HG03575 (cell line): ENCODE results near the gene SAMD13.

Experiments used
- ATAC-seq: cut with Tn5 transposase; IDR thresholded peaks from one replicate; pipeline ENCODE4 v1.9.1; 2021; ENCODE audit not compliant: unreplicated experiment, insufficient number of reproducible peaks, low FRiP score; ENCODE audit errors: extremely low read depth

The SAMD13 gene

DNA sequence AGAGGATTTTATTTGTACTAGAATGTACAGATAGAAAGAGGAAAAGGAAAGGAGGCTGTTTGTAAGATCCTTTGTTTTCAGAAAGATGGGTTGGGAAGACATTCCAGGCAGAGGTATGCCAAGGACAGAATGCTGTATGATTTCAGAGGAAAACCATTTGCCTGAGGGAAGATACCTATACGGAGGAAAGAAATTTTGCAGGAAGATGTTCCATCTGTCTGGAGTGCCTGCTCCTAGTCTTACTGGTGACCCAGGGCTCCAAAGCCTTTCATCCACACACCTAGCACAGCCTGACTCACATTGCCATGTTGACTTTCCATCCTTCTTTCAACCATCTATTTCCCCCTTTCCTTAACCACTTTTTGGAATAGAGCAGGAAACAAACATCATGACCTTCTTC lies 18.2 kb downstream of the SAMD13 start:
- ATAC-seq, result no peak

DNA sequence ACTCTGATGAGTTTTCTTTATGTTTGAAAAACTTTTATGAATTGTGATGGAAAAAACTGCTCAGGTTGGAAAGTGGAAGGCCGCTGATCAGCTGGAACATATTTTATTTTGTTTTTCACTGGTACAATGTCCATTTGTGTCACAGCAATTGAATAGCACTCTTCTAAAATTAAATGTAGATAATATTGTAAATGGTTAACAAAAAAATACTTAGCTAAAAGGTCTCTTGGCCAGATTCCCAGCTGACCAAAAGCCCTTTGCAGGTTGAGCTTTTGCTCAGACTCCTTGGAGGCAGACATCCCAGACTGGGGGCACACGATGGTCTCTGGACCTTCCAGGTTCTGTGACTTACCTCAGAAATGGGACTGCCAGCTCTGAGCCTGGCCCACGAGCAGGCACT lies 26.3 kb downstream of the SAMD13 start:
- no peak for ATAC-seq

DNA sequence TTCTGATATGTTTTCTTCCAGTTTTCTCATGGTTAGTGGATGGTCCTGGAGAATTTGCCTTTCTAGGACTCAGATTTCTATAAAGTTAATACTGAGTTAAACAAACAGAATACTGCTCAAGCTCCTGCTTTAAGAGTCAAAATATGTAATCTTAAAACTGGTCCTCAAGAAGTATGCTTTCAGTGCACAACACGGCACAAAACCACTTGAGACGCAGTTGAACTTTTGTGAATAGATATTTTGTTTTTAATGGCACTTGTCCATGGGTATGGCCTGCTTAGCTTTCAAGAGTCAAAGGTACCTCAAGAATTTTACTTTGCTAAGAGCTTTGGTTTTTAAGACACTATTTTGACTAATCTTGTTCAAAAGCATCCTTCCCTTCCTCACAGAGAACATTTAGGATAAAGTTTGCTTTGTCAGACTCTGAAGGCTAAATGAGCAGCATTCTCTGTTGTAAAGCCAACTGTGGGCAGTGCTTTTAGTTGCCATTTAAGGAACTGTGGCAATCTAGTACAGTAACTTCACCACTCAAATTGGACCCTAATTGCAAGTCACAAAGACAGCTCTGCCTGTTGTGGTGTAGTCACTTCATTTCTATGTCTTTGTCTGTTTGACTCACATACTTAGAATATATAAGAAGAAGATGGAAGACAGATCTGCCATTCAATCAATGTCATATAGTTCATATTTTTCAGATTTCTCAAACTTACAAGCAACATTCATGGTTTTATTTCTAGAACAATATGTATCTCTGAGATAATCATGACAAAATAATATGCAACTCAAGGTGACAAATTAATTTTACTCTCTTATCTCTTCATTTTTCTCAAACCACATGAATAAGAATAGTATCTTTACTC lies 28.8 kb downstream of the SAMD13 start:
- ATAC-seq, result no peak

DNA sequence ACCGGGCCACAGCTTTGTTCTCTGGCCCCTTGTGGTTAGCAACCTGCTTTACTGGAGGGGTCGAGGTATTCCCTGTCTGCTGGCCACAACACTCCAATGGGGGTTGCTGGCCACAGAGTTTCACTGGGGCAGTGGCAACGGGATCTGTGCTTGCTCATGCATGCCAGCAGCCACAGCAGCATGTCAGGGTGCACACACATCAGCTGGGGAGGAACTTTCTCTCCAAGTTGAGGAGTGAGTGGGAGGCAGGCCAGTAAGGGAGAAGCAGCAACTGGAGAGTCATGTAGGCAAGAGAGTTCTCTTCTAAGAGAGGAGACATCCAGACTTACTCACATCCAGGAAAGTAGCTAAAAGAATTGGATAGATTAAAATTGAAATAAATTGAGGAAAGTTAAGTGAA lies 38.0 kb downstream of the SAMD13 start:
- ATAC-seq, result no peak

DNA sequence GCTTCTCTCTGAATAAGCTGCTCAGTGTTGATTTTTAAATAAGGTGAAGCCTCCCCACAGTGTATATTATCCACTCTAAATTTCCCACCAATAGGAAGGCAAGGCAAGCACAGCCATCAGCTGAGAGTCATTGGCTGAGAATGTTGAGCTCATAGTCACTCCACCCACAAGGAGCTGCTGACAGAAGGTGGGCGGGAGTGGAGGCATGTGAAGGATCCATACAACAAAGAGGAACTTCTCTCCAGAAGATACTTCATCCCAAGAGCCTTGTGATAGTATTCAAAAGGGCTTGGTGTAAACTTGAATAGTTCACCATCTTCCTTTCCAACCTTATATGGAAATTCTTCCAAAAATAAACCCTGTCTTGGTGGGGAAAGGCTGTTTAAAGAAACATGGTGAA lies 42.8 kb downstream of the SAMD13 start:
- no peak for ATAC-seq

DNA sequence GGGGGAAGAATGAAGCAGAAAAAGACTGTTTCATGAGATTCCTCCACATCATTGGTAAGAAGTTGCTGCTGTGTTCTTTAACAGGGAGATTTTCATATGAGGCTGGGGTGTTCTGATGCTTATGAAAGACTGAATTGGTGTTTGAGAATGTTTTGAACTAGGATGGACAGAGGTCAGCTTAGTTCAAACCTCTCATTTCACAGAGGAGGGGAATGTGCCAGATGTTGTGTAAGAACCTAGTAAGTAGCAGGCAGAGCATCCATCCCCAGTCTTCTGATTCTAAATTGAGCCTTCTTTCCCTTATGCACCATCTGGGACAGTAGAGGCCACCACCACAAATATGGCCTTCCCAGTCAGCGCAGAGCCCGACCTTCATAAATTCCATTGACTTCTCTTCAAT lies 43.7 kb downstream of the SAMD13 start:
- no peak for ATAC-seq

DNA sequence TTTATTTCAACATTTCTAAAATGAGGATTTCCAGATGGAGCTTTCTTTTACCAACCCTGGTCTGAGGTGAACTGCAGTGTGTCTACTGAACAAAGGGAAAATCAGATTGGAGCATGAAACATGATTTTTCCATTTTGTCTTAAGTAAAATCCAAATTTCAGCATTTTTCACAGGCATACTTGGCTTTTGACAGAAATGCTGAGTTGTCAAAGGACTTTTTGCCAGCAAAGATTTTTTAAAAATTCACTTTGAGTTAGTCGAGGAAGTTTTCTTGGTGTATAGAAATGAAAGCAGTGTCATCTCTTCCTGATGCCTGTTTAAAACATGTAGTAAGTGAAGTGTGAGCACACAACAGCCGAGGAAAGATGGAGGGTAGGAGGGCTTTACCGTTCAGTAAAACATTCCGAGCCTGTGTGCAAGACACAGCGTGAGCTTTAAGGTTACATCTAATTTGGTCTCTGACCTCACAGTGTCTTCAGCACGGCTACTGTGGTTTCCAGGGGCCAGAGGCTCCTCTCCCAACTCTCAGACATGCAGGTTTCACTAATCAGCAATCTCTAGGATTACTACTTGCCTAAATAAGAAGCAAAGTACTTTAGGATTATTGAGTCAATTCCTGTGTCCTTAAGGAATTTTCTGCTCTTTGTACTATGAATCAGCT lies 45.9 kb downstream of the SAMD13 start:
- ATAC-seq, result no peak

DNA sequence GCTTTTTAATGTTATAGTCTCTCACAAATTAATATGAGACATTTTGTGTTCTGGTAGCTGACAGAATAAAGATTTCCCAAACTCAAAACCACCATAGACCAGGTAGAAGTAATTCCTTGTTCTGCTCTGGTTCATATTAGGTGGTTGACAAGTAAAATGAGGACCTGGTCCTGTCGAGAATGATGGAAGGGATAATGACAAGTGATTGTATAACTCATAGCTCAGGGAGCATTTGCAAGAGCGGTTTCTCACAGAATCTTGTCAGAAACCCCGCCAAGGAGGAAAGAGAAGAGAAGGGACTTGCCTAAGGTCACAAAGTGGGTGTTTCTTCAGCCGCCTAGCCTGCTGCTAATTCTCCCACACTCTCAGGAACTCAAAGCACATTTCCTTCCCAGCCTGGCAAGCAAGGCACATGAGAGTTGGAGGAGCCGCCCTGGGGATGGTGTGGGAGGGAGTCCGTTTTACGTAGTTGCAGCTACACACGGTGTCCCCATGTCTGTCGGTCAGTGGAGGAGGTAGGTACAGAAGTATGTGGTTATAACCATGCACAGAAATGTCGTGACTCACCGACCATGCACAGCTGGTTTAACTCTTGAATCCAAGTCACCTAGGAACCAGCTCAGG lies 46.5 kb downstream of the SAMD13 start:
- no peak for ATAC-seq

DNA sequence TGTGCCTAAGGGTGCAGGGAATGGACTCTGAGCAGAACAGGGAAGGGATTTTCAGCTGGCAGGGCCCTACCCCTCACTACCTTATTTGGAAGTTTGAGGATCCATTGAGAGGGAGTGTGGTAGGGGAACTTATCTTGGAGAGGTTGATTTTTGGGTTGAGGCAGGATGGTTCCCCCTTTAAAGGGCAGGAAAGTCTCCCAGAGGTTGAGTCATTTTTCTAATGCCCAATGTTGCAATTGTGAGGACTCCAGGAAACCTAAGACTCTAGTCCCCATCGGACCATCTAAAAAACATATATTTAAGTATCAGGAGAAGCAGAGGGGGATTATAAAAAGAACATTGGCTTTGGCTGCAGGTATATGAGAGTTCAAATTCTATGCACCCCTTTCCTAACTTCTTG lies 47.3 kb downstream of the SAMD13 start:
- ATAC-seq, result no peak

DNA sequence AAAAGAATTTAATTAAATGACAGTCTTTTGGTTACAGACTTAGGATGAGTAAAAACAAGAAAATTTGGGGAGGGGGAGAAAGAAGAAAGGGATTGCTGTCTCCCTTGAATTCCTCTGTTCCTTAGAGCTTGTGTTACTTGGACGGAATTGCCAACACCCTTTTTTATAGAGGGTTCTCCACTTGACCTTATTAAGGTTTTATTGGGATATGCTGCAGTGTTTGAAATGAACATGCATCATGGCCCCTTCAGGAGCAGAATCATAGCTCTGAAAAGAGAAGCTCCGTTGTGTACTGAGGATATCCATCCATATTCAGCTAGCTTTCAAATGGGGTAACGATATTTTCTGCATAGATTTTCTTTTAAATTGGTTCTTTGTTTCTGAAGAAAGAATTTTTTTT lies 48.6 kb downstream of the SAMD13 start:
- ATAC-seq, result no peak

DNA sequence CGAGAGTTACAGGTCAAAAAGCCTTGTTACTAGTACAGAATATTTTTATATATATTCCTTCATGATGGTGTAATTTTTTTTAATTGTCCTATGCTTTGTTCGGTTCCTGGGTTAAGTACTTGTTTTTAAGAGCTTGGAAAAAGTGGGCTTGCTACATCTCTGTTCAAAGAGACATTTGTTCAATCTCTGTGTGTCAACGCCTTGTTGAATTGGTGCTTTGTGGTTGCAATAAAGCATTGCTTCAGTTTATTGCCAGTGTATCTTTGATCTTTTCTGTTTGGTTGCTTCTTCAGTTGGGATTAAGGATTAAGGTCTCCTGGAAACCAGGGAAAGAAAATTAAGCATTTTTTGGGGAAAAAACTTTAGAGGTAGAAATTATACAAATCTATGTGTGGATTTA lies 49.0 kb downstream of the SAMD13 start:
- ATAC-seq, result no peak

DNA sequence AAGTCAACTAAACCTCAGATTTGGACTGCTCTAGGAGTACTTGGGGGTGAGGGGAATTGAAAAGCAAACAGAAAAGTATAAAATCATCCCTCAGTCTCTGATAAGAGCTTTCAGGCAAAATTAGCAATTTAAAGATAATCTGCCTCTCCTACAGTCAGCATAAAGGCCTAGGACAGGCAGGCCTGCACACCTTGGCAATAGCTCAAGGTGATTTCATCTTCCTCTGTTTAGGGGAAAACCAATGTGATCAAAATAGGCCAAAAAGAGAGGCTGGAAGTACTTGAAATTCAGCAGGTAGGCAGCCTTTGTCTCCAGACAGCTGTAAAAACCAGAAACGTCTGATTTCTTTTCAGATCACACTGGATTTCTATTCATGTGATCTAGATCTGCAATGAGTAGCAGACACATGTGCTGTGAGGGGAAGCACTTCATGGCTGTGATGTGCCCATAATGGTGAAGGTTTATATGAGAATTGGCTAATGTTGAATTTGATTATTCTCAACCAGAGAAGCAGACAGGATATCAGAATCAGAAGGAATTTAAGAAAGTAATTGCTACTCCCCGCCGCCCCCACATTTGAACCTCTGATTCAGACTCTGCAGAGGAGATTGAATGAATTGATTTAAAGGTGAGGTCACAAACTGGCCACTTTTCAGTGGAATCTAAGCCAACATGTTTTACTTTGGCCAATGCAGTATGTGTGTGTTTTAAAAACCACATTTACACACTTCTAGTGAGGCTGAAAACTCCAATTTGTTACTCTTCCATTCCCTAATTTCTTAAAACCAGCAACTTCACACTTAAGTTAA lies 51.0 kb downstream of the SAMD13 start:
- ATAC-seq, result no peak

DNA sequence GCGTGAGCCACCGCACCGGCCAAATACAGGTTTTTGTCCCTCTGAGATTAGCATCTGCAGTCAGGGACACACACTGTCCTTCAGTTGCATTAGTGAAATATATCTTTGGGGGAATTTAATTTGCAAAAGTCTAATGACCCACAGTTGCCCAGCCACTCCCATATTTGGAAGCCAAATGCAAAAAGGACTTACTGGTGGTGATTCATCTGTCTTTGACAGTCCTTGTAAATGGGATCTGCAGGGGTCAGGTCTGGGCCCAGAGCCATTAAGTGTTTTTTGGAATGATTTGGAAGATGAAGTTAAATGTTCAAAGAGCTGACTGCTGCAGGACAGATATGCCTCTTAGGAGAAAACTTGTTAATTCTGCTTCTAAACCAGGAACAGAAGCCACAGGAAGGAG lies 52.2 kb downstream of the SAMD13 start:
- ATAC-seq, result no peak

DNA sequence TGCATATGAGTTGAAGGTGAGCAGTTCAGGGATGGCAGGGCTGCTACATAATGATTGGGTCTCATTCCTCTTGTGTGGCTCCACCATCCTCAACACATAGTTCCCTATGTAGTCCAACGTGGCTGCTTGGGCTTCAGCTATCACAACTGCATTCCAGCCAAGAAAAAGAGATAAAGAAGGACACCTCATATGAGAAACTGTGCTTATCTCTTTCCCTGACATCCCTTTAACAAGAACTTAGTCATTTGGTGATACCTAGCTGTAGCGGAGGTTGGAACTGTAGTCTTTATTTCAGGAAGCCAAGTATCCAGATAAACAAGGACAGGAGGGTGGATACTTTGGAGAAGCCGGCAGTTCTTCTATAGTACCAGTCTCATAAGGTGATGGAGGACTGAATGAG lies 54.0 kb downstream of the SAMD13 start:
- ATAC-seq, result no peak

DNA sequence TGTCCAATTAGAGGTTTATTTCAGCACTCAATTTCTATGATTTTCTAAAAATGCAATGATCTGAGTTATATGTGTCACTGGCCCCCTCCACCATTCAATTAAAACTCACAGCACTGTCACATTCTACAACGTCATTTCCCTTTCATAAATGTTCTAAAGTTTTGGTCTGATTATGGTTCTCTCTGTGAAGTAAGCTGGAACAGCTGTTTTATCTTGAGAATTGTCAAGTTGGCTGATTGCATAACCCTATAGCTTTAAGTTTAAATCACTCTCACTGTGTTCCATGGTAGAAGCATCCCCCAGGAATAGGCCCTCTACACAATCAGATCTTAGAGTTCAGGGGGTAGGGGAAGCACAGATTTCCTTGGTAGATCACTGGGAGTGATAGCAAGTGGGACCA lies 55.4 kb downstream of the SAMD13 start:
- ATAC-seq, result no peak

DNA sequence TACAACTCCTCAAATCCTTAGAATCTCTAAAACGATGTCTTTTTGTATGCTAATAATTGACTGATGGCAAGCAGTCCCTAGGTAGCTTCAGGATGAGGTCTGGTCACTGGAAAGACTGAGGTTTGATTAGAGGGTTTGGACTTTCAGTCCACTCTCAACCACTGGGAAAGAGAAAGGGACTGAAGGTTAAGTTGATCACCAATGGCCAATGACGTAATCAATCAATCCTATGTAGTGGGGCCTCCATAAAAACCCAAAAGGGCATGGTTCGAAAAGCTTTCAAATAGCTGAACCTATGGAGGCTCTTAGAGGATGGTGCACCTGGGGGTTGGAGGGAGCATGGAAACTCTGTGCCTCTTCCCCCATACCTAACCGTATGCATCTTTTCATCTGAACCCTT lies 57.2 kb downstream of the SAMD13 start:
- no peak for ATAC-seq

DNA sequence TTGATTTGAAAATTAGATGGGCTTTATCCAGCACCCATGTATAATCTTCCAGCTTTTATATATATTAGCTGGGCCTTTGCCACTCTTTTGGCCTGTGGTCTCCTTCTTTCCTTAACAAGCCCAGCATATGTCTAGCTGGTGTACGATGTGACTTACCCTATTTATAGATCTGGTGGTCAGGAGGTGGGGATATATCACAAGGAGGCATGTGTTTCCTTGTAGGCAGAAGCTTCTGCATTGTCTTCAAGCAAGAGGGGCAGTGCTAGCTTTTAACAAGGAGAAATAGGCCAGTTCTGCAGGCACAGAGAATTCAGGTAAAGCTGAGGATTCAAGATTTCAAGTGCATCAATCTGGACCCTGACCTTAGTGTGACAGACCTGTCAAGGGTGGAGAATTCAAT lies 58.8 kb downstream of the SAMD13 start:
- no peak for ATAC-seq

DNA sequence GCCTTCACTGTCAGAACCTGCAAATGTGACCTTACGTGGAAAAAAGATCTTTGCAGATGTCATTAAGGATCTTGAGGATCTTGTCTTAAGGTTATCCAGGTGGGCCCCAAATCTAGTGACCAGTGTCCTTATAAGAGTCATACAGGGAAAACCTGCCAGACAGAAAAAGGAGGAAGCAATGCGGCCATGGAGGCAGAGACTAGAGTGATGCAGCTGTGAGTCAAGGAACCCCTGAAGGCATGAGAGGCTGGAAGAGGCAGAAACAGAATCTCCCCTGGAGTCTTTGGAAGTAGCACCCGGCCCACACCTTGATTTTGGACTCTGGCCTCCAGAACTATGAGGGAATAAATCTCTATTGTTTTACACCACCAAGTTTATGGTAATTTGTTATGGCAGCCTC lies 60.3 kb downstream of the SAMD13 start:
- ATAC-seq, result no peak

DNA sequence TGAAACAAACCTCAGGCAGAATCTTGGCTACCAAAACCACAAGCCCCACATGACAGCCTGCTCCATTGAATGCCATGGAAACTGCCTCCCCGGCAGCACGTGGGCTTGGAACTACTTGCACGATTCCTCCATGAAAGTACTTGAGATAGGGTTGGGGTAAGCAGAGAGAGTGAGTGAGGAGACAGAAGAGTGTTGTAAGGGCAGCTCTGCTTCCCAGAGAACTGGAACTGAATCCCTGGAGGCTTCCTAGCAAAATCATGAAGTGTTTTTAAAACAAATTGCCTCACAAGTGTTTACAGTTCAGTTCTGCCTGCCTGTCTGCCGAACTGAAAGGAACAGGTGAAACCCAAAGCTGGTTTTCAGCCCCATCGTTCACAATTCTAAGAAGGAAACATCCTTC lies 61.5 kb downstream of the SAMD13 start:
- no peak for ATAC-seq

DNA sequence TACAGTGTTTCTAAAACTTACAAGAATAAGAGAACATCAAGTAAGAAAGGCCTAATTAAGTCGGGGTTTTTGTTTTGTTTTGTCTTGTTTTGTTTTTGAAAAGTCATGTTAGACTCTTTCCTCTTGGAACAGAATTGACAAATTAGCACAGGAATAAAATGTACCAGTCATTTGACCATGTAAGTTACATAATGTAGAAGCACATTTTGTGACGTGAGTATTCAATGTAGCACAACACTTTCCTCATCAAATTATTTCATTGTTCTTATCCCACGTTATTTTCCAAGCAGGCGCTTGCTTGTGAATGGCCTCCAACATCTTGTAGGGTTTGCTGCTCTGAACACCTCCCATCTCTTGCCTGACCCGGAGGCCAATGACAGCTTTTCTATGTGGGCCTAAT lies 62.1 kb downstream of the SAMD13 start:
- no peak for ATAC-seq
